HepG2 (cell line): ENCODE data around the gene PRPSAP1. TPM values are rescaled to one million over a fixed set of nuclear protein-coding genes. Genes with fewer than 3 reads are reported as not detected.
A peak's percentile ranks its signal among the peaks of the same experiment; 100 is the strongest.

Experiments
- CEBPG ChIP-seq: IDR thresholded peaks from 2 replicates; pipeline ENCODE4 v1.6.1; 2016
- CHCHD3 ChIP-seq: sonication (generic); formaldehyde crosslinking; IDR thresholded peaks from 2 replicates; pipeline ENCODE4 v1.8.0; 2022; ENCODE audit warnings: mild to moderate bottlenecking, missing genetic modification reagents, moderate library complexity
- ELF4 ChIP-seq: sonication (generic); formaldehyde crosslinking; IDR thresholded peaks from 2 replicates; pipeline ENCODE4 v1.5.0; 2020; ENCODE audit warnings: missing genetic modification reagents, mild to moderate bottlenecking, moderate library complexity, borderline replicate concordance
- FOXO4 ChIP-seq: sonication (generic); formaldehyde crosslinking; conservative IDR thresholded peaks from 2 replicates; pipeline ENCODE4 v1.8.1; 2023; ENCODE audit warnings: missing genetic modification reagents
- LRRFIP1 ChIP-seq: sonication (generic); formaldehyde crosslinking; conservative IDR thresholded peaks from 2 replicates; pipeline ENCODE4 v1.4.0; 2020; ENCODE audit warnings: missing genetic modification reagents
- NFKBIZ ChIP-seq: IDR thresholded peaks from 2 replicates; pipeline ENCODE4 v1.6.1; 2018; ENCODE audit warnings: missing genetic modification reagents, missing compliant biosample characterization
- NONO ChIP-seq, 2 experiments: fragments of 450-650 bp in 1 of 2; sonication (generic) in 1 of 2; formaldehyde crosslinking in 1 of 2; IDR thresholded peaks in 1 of 2; conservative IDR thresholded peaks in 1 of 2; 2 replicates each; pipeline versions ENCODE4 v1.6.1 to v1.8.0; 2017 to 2022; ENCODE audit warnings: mild to moderate bottlenecking in 1 of 2, missing genetic modification reagents in 1 of 2, moderate library complexity in 1 of 2
- NR2C2 ChIP-seq: sonication (generic); formaldehyde crosslinking; IDR thresholded peaks from 2 replicates; pipeline ENCODE4 v1.4.0; 2020; ENCODE audit warnings: missing genetic modification reagents, mild to moderate bottlenecking, moderate library complexity, borderline replicate concordance
- PRDM4 ChIP-seq: sonication (generic); formaldehyde crosslinking; IDR thresholded peaks from 2 replicates; pipeline ENCODE4 v1.9.0; 2021; ENCODE audit warnings: missing genetic modification reagents, borderline replicate concordance
- REPIN1 ChIP-seq: sonication (generic); formaldehyde crosslinking; IDR thresholded peaks from 2 replicates; pipeline ENCODE4 v1.8.0; 2022; ENCODE audit warnings: missing genetic modification reagents, low read depth, mild to moderate bottlenecking, borderline replicate concordance
- SALL2 ChIP-seq: sonication (generic); formaldehyde crosslinking; IDR thresholded peaks from 2 replicates; pipeline ENCODE4 v1.8.1; 2023; ENCODE audit warnings: mild to moderate bottlenecking, missing genetic modification reagents, inconsistent platforms
- SIX4 ChIP-seq: sonication (generic); formaldehyde crosslinking; IDR thresholded peaks from 2 replicates; pipeline ENCODE4 v1.4.0; 2020; ENCODE audit warnings: missing genetic modification reagents
- SKI ChIP-seq: fragments of 450-650 bp; IDR thresholded peaks from one replicate; pipeline ENCODE4 v1.6.1; 2018; ENCODE audit warnings: mild to moderate bottlenecking; ENCODE audit not compliant: partially characterized antibody
- TARDBP ChIP-seq: sonication (generic); formaldehyde crosslinking; IDR thresholded peaks from 2 replicates; pipeline ENCODE4 v1.8.0; 2022; ENCODE audit warnings: mild to moderate bottlenecking, missing genetic modification reagents
- TMF1 ChIP-seq: sonication (generic); formaldehyde crosslinking; IDR thresholded peaks from 2 replicates; pipeline ENCODE4 v1.8.1; 2022; ENCODE audit warnings: low read depth, missing genetic modification reagents
- ZIK1 ChIP-seq: sonication (generic); formaldehyde crosslinking; IDR thresholded peaks from 2 replicates; pipeline ENCODE4 v1.5.0; 2020; ENCODE audit warnings: mild to moderate bottlenecking, low read depth, missing genetic modification reagents, borderline replicate concordance
- ZNF292 ChIP-seq: sonication (generic); formaldehyde crosslinking; IDR thresholded peaks from 2 replicates; pipeline ENCODE4 v1.8.1; 2022; ENCODE audit warnings: mild to moderate bottlenecking, low read depth, missing genetic modification reagents, borderline replicate concordance
- ZNF30 ChIP-seq: sonication (generic); formaldehyde crosslinking; IDR thresholded peaks from 2 replicates; pipeline ENCODE4 v1.5.0; 2020; ENCODE audit warnings: mild to moderate bottlenecking, missing genetic modification reagents
- ZNF619 ChIP-seq: sonication (generic); formaldehyde crosslinking; IDR thresholded peaks from 2 replicates; pipeline ENCODE4 v1.4.0; 2020; ENCODE audit warnings: mild to moderate bottlenecking, missing genetic modification reagents
- ZNF639 ChIP-seq: conservative IDR thresholded peaks from 2 replicates; pipeline ENCODE4 v1.6.1; 2018; ENCODE audit warnings: missing genetic modification reagents
- ZNF75D ChIP-seq: sonication (generic); formaldehyde crosslinking; IDR thresholded peaks from 2 replicates; pipeline ENCODE4 v1.8.1; 2023; ENCODE audit warnings: missing genetic modification reagents, mild to moderate bottlenecking, borderline replicate concordance
- polyA plus RNA-seq, 8 experiments: library from polyadenylated mRNA; depleted of rRNA in 3 of 8; stranded (reverse) in 7 of 8; unstranded in 1 of 8; fragments of >200 nt; fragmentation: Illumina TruSeq in 4 of 8; extraction: Trizol in 4 of 8; gene quantifications; 2 replicates each; pipeline versions ENCODE4 v1.2.1 to v1.2.3, GENCODE V29; 2011 to 2016; ENCODE audit warnings: low read depth in 4 of 8, missing spikeins in 1 of 8, mixed read lengths in 1 of 8; ENCODE audit not compliant: insufficient read depth in 1 of 8
- total RNA-seq, 5 experiments: library from RNA; depleted of rRNA; stranded (reverse); fragments of >200 nt; fragmentation: Illumina TruSeq; extraction: Trizol; gene quantifications; 2 replicates each; pipeline ENCODE4 v1.2.3, GENCODE V29; 2016; ENCODE audit warnings: low read depth in 1 of 5

PRPSAP1 gene
- total and polyA plus RNA-seq, 2 of the 13 experiments (the other 11 are each of a cell fraction or from before 2014, with no cell fraction given), result 91.1 to 314 TPM

DNA sequence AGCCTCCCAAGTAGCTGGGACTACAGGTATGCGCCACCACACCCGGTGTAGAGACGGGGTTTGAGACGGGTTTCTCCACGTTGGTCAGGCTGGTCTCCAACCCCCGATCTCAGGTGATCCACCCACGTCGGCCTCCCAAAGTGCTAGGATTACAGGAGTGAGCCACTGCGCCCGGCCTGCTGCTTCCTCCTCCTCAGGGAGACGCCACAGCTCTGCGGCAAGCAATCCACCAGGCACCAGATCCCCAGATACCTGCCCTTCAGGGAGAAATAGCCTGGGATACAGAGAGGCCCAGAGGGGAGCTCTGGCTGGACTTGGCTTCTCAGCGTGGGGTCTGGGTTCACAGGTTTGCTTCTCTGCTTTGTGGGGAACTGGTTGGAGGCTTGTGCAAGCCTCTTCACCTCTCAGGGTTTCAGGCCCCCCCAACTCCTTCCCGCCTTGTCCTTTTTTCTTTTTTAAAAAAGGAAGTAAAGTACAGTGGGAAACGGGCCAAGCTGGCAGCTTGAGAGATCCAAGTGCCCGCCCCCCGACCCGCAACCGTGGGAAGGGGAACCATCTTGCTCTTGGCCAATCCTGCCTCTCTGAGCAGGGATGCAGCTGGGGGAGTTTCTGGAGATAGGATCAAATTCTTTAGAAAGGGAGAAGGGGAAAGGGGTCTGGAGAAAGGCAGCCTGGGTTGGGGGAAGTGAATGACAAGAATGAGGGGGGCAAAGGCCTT, 28.1 kb upstream of the PRPSAP1 start (continued):
- TF ChIP-seq PRDM4 (CRISPR knock-in tag) (no peak), ZNF292 (peak; percentile 31; the same call in 1 of the 2 replicates), ZNF639 (no peak), REPIN1 (peak; percentile 30; the same call in 1 of the 2 replicates), NONO (IDR thresholded peaks at IDR 0.05) (no peak), NONO (CRISPR knock-in tag; conservative IDR thresholded peaks at IDR 0.05) (peak; percentile 65), ZNF75D (no peak), ZNF30 (CRISPR knock-in tag) (no peak), CEBPG (CRISPR knock-in tag) (peak; percentile 55), SKI (no peak), ZIK1 (no peak), NR2C2 (CRISPR knock-in tag) (peak; percentile 73; the same call in 1 of the 2 replicates), TARDBP (CRISPR knock-in tag) (no peak), ELF4 (CRISPR knock-in tag) (no peak; the same call in 1 of the 2 replicates), ZNF619 (CRISPR knock-in tag) (no peak; the same call in 1 of the 2 replicates), SIX4 (CRISPR knock-in tag) (no peak), TMF1 (peak; percentile 73; the same call in 1 of the 2 replicates), CHCHD3 (no peak), FOXO4 (CRISPR knock-in tag) (no peak), SALL2 (CRISPR knock-in tag) (peak; percentile 3; the same call in 1 of the 2 replicates), NFKBIZ (no peak), LRRFIP1 (CRISPR knock-in tag) (no peak)
